NB4 (cell line): Measurements from ENCODE around the gene LINGO1.

Experiments used
- DNase-seq: peaks from one replicate; pipeline ENCODE4 v3.0.0; 2010; ENCODE audit warnings: low read depth
- H3K4me3 ChIP-seq: one replicate; pipeline ENCODE4 v1.5.1; 2011; ENCODE audit warnings: mild to moderate bottlenecking, low read depth, low read length, moderate library complexity
- CTCF ChIP-seq: IDR thresholded peaks from one replicate; pipeline ENCODE4 v1.5.1; 2012; ENCODE audit warnings: low read depth, low read length
- MAX ChIP-seq: IDR thresholded peaks from 2 replicates; pipeline ENCODE4 v1.6.1; 2011; ENCODE audit warnings: low read depth, low read length
- MYC ChIP-seq: IDR thresholded peaks from 2 replicates; pipeline ENCODE4 v1.6.1; 2011; ENCODE audit warnings: low read depth, low read length
- POLR2A ChIP-seq: IDR thresholded peaks from 2 replicates; pipeline ENCODE4 v1.6.1; 2011; ENCODE audit warnings: mild to moderate bottlenecking; ENCODE audit not compliant: insufficient read length; ENCODE audit errors: extremely low read depth

Gene LINGO1

GRCh38 chr15:77619883-77620282, 12.8 kb downstream of the LINGO1 start:
- DNase-seq, result no peak
- no peak overlapping the region for H3K4me3 ChIP-seq
- TF ChIP-seq CTCF (no peak), MAX (no peak), POLR2A (no peak), MYC (no peak)

GRCh38 chr15:77617476-77618230, 15.1 kb downstream of the LINGO1 start:
- no peak overlapping the region for H3K4me3 ChIP-seq
- TF ChIP-seq POLR2A, result no peak
- peak; percentile 77 for TF ChIP-seq CTCF
- peak; percentile 70 for DNase-seq

GRCh38 chr15:77616072-77616471, 16.6 kb downstream of the LINGO1 start:
- TF ChIP-seq CTCF, result no peak
- no peak for TF ChIP-seq MYC
- no peak for TF ChIP-seq POLR2A
- no peak for TF ChIP-seq MAX
- H3K4me3 ChIP-seq, result no peak overlapping the region
- DNase-seq, result no peak

- TF ChIP-seq MAX (no peak), MYC (no peak), POLR2A (no peak), CTCF (no peak)
Measured at GRCh38 chr15:77615472-77615871, 17.2 kb downstream of the LINGO1 start.

GRCh38 chr15:77614251-77614806, 18.4 kb downstream of the LINGO1 start:
- H3K4me3 ChIP-seq, result no peak overlapping the region
- TF ChIP-seq MAX (no peak), MYC (no peak), POLR2A (no peak), CTCF (no peak)
- no peak for DNase-seq

More at GRCh38 chr15:77615472-77615871, 17.2 kb downstream of the LINGO1 start:
- no peak overlapping the region for H3K4me3 ChIP-seq
- DNase-seq, result no peak
